NCI-H1694 (cell line): Measurements from ENCODE around the gene DDHD1.
A peak's percentile ranks its signal among the peaks of the same experiment; 100 is the strongest.
"Not testable (repeated sequence)": the region's sequence is repeated elsewhere in the genome, so short reads cannot be mapped to it uniquely, and the experiment has no call there.

Source experiments
- DNase-seq: peaks from one replicate; lab custom pipeline; 2025; lab: John Stamatoyannopoulos, UW

Gene DDHD1

DNA sequence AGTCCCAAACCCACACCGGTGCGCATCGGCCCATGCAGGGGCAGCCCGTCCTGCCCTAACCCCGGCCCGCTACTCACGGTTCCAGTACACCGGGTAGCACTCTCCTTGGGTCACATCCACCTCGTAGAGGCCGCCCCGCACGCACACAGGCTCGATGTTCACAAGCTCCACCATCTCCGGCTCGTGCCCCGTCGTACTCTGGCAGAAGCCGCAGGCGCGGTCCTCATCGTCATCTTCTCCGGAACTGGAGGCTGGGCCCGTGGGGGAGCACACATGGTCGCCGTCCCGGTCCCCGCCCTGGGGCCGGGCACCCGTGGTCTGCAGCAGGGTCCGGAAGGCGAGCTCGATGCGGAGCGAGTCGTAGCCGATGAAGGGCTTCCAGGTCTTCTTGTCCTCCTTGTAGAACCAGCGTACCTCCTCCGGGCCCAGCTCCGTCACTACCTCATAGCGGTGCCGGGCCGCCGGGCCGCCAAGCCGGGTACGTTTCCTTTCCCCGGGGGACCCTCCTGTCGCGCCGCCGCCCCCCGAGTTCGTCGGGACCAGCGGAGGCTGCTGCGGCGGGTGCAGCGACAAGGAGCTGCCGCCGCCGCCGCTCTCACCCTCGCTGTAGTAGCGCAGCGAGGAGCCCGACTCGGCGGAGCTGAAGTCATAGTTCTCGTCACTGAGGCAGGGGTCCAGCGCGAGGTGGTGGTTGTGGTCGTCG is 788 bp downstream of the DDHD1 start:
- no peak for DNase-seq

DNA sequence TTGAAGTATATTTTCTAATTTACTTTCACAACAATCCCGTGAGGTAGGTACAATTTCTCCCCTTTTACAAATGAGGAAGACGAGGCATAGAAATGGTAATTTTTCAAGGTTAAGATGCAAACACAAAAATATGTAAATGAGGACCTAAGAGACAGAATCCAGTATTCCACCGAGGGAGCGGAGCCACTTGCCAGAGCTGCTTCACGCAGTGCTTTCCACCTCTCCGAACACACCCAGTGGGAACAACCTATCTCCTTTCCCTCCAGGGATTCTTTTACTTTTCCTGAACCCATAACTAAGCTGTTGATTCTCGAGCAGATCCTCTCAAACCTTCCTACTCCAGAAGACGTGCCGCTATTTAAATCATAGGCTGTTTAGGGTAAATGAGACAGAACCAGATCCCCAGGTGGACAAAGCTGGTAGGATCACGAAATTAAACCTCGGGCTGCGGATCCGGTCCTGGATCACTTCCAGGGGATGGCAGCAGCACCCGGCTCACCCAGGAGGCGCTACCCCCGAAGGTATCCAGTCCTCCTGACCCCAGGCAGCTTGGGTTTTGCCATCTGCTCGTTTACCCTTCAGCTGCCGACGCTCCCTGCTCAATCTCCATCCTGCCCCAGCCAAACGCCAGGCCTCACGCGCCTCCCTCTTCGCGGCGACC is 1.5 kb downstream of the DDHD1 start:
- DNase-seq = peak; percentile 42

DNA sequence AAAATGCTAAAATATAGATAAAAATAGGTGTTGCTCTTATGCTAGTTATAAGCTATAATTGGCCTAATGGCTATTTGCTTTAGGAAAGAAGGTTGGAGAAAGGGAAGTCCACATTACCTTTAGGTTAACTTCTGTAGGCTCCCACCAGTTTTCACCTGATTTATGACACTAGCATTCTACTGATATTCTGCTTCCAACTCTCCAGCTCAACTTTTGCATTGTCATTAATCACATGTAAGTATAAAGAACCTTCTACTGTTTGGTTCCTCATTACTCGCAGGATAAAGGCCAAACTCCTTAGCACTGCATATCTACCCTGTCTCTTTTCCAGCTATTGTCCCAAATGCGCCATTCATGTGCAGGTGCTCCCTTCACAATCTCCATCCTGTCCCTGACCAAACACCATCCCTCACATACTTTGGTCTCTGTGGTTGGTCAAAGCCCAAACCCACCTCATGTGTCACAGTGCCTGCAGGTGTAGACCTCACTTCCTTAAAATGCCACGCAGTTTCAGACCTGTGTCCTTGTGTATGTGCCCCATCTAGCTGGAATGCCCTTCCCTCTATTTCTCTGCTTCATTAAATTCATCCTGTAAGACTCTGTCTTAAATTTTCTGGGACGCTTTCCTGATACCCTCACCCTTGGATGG is 3.3 kb downstream of the DDHD1 start:
- no peak for DNase-seq

DNA sequence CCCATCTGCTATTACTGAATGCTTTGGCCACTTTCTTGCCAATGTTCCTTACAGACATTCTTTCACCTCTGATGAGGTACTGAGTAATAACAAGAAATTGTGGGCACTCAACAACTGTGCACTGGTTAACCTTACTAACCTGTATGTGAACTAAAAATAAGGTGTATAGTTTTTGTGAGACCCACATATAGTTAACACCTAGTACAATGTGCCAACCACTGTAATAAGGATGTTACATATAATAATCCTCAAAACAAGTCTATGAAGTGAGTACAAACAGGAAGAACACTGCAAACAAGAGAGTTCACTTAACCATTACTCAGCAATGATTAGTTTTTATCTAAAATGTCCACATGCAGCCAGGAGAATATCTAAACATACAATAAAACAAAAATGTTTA is 4.5 kb downstream of the DDHD1 start:
- DNase-seq = no peak

DNA sequence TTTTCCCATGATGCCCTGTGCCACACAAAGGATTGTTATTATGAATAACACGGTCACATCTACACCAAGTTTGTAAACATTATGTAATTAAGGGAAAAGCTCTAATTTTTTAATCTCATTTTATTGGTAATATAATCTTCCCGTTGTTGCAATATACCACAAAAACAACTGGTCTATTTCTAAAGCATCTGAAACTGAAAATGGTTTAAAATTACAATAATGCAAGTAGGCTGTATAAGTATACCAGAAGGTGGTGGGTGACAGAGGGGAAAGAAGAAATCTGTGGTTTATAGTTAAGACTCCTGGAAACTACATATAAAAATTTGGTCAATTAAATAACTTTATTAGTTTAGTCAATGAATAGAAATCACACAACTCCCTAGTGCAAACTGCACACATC is 5.2 kb downstream of the DDHD1 start:
- no peak for DNase-seq

DNA sequence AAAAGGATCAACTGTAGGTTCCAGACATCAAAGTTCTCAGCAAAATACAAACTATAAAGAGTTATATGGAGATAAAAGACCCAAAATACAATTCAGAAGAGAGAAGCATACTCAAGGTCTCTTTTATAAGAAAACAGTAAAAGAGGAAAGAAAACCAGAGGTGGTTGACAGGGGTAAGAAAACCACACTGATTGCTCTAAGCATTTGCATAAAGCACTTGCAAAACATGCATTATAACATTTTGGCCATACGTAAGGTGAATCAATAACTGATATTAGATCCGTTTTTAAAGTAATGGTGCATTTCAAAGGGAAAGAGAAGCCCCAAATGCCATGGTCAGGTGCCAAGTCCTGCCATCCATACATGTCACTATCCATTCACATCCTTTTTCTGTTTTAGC is 5.9 kb downstream of the DDHD1 start:
- DNase-seq = no peak

DNA sequence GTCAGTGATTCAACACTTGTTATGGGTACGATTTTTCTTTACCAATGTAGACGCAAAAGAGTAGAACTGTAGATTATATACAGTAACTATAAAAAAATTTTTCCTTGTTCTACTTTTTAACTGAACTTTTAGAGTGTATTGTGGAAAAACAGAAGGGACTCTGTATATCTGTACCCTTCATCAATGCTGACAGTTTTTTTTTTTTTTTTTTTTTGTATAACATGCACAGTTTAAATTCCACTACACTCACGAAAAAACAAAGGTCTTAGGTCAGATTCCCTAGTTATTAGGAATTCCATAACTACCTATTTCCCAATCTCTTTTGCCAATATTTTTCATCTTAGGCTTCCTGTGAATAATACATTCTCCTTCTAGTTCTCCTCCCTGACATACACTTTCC is 6.4 kb downstream of the DDHD1 start:
- no peak for DNase-seq

DNA sequence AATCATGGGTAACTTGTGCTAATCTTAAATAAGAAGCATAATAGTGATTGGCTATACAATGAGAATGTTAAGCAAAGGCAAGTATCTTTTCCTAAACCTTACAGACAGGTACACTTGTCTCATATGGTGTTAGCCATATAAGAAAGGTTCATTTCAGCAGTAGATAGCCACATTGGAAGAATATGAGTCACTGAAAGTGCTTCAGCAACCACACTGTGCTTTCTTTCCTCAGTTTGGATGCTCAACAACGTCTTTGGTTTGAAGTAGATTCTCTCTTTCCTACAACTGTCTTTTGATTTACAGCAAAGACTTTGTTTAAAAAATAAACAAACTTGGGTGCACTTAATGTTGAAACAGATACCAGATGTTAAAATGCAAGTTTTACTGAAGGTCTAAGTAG is 8.9 kb downstream of the DDHD1 start:
- no peak for DNase-seq

DNA sequence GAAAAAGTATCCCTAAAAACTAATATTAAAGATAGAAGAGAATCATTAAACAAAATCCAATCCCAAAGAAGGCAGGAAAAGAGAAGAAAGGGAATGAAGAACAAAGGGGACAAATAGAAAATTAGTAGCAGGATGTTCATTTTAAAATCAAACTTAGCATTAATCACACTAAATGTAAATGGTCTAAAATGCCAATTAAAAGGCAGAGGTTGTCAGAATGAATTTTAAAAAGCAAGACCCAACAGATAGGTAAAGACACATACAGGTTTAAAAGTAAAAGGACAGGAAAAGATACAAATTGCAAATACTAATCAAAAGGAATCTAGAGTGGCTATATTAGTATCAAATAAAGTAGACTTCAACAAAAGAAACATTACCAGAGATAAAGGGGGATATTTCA is 12.5 kb downstream of the DDHD1 start:
- no peak for DNase-seq

DNA sequence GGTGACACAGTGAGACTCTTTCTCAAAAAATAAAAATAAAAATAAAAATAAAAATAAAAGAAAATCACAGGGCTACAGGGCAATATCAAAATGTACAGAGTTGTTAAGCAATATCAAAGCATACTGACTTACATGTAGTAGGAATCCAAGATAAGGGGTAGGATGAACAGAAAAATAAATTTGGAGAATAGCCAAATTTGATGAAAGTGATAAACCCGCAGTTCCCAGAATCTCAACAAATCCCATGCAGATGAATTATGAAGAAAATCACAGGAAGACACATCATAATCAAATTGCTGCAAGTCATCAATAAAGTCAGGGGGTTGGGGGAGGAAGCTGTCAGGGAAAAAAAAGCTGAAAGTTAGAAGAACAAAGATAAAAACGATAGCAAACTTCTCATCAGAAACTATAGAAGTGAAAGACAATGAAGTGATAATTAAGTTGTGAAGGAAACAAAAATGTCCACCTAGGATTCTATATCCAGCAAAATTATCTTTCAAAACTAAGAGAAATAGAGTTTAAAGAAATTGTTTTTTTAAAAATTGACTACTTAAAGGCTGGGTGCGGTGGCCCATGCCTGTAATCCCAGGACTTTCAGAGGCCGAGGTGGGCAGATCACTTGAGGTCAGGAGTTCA is 15.4 kb downstream of the DDHD1 start:
- no peak for DNase-seq

DNA sequence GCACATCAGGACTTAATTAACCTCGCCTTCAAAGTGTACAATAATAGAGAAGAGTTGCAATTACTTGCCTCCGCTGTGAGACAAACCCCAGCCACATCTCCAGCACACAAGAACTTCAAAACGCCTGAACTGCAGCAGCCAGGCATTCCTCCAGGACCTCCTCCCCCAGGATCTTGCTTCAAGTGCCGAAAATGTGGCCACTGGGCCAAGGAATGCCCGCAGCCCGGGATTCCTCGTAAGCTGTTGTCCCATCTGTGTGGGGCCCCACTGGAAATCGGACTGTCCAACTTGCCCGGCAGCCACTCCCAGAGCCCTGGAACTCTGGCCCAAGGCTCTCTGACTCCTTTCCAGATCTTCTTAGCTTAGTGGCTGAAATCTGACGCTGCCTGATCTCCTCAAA is 22.6 kb downstream of the DDHD1 start:
- DNase-seq = not testable (repeated sequence)

DNA sequence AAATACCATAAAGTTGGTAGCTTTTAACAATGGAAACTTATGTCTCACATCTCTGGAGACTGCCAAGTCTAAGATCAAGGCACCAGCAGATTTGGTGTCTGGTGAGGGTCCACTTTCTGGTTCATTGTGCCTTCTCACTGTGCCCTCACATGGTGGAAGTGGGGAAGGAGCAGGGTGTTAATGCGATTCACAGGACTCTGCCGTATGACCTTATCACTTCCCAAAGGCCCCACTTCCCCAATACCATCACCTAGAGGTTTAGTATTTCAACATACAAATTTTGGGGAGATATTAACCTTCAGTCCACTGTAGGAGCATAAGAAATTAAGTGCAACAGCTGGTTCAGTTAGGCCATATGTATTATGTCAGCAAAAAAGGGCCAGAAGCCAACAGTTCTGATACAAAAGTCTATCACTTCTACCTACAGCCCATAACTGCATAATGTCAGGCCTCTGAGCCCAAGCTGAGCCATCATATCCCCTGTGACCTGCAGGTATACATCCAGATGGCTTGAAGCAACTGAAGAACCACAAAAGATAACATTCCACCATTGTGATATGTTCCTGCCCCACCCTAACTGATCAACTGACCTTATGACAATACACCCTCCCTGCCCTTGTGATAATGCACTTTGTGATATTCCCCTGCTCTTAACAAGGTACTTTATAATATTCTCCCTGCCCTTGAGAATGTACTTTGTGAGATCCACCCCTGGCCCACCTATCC is 24.7 kb downstream of the DDHD1 start:
- DNase-seq = no peak

DNA sequence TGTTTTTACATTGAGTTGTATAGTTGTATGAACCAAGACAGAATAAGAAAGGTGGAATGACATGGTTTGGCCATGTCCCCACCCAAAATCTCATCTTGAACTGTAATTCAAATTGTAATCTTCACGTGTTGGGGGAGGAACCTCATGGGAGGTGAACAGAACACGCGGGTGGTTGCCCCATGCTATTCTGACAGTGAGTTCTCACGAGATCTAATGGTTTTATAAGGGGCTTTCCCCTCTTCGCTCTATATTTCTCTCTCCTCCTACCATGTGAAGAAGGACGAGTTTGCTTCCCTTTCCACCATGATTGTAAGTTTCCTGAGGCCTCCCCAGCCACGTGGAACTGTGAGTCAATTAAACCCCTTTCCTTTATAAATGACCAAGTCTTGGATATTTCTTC is 25.3 kb downstream of the DDHD1 start:
- no peak for DNase-seq

DNA sequence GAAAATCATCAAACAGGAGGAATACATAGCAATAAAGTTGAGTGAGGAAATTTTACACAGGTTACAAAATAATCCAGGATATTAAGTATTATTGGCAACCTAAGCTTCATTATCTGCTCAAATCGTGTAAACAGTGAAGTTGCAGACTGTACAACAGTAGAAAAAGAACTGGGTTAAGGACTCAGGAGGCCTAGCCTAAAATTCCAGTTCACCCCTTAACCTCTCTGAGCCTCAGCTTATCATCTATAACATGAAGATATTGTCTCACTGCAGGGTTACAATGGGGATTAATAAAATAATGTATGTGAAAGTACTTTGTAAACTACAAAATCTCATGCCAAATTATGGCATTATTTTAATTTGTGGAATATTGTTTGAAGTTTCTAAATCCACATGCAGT is 26.0 kb downstream of the DDHD1 start:
- DNase-seq = no peak

DNA sequence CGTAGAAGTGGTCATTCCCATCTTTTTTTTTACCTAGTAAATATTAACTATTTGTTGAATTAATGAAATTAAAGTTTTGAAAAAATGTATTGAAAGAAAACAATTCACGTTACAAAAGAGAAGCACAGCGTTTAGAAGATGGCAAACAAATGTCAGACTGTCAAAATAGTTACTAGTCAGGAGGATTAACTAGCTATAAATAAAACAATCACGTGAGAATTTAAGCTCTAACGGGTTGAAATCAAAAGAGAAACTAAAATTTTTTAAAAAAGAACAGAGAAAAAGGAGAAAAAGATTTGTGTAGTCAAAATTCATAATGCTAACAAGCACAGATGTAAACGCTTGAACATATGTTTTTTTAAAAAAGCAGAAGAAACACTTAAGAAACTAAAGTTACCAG is 26.4 kb downstream of the DDHD1 start:
- DNase-seq = no peak

DNA sequence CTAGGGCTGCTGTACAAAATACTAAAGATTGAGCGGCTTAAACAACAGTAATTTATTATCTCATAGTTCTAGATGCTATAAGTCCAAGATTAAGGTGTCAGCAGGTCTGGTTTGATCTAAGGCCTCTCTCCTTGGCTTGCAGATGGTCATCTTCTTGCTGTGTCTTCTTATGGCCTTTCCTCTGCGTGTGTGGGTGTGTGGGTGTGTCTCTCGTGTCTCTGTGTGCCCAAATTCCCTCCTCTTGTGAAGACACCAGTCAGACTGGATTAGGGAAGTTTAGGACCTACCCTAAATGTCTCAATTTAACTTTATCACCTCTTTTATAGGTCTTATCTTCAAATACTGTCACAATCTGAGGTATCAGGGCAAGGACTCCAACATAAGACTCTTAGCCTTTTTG is 28.3 kb downstream of the DDHD1 start:
- DNase-seq = no peak

DNA sequence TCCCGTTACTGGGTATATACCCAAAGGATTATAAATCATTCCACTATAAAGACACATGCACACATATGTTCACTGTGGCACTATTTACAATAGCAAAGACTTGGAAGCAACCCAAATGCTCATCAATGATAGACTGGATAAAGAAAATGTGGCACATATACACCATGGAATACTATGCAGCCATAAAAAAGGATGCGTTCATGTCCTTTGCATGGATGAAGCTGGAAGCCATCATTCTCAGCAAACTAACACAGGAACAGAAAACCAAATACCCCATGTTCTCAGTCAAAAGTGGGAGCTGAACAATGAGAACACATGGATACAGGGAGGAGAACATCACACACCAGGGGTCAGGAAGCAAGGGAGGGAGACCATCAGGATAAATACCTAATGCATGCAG is 31.7 kb downstream of the DDHD1 start:
- DNase-seq = not testable (repeated sequence)

DNA sequence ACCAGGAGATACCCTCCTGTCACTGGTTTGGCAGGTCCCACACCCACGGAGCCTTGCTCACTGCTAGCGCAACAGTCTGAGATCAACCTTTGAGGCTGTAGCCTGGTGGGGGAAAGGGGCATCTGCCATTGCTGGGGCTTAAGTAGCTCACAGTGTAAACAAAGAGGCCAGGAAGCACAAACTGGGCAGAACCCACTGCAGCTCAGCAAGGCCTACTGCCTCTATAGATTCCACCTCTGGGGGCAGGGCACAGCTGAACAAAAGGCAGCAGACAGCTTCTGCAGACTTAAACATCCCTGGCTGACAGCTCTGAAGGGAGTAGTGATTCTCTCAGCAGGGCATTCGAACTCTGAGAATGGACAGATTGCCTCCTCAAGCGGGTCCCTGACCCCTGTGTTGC is 35.6 kb downstream of the DDHD1 start:
- not testable (repeated sequence) for DNase-seq

DNA sequence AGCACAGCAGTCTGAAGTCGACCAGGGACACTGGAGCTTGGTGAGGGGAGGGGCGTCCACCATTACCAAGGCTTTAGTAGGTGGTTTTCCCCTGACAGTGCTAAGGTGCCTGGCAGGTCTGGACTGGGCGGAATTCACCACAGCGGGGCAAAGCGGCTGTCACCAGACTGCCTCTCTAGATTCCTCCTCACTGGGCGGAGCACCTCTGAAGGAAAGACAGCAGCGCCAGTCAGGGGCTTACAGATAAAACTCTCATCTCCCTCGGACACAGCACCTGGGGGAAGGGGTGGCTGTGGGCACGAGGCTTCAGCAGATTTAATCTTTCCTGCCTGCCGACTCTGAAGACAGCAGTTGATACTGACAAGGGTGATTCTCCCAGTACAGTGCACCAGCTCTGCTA is 39.1 kb downstream of the DDHD1 start:
- DNase-seq = no peak

DNA sequence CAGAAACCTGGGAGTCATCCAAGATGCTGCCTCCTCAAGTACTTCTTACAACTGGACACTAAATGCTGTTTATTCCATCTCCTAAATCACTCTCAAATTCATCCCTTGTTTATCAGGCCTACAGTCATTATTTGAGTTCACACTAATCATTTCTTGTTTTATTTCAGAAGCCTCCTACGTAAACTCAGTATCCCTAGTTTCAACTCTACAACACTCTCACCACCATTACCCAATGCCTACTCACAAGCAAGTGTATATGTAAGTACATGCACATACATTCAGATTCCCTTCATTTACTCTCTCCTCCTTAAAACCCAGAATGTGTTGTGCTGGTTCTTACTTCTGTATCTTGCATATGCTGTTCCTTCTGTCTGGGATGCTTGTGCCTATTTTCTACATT is 43.0 kb downstream of the DDHD1 start:
- no peak for DNase-seq

DNA sequence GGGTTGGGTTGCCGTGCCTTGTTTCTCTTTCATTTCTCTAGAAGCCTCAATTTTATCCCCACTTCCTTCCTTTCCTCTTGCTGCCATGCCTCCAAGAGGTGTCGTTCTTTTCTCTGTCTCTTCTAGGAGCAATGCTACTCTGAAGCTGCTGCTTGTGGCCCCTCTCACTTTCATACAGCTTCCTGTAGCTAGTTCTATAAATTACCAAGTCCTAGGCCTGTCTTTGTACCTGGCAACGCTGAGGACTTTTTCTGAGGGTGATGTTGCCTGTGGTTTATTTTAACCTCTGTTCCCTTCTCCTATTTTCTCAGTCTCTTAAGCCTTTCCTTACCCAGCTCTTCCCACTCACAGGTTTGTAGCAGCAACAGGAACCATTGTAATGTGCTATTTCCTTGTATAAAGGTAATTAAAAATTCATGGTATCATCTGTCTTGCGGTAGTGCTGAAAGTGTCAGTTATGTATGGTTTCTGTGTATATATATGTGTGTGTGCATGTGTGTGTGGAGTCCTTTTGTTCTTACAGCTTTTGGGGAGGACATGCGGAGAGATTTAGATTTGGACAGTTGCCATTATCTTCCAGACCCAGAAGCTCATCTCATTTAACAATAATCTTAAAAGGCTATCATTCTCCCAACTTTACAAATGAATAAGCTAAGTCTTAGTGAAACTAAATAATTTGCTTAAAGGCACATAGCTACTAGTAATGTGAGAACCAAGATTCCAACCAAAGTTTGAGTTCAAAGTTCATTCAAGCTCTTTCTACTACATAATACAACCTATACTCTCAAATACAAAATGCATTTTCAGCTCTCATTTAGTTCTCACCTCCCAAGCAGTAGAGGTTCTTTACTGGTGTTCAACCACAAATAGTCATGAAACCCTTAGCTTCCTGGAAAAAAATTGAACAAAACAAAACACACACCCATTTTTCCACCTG is 43.8 kb downstream of the DDHD1 start:
- no peak for DNase-seq
